DOHH2 (cell line): Measurements from ENCODE around the gene TPST1.

Experiments
- H3F3A ChIP-seq: fragments of 200-600 bp; sonication (generic), shearing (Covaris generic); 2 replicates; pipeline ENCODE4 v1.6.0; 2016; ENCODE audit warnings: antibody characterized with exemption, mild to moderate bottlenecking; ENCODE audit not compliant: control insufficient read depth, insufficient read depth
- H3K27ac ChIP-seq: fragments of 200-600 bp; sonication (generic); 2 replicates; pipeline ENCODE4 v1.5.1; 2014; ENCODE audit warnings: low read depth, mild to moderate bottlenecking, low read length, moderate library complexity
- H3K27me3 ChIP-seq: fragments of 200-600 bp; sonication (generic); 2 replicates; pipeline ENCODE4 v1.6.1; 2014; ENCODE audit warnings: mild to moderate bottlenecking, low read length, mixed read lengths; ENCODE audit not compliant: control insufficient read depth
- H3K36me3 ChIP-seq: fragments of 200-600 bp; sonication (generic); 2 replicates; pipeline ENCODE4 v1.6.1; 2014; ENCODE audit warnings: mild to moderate bottlenecking, low read length, moderate library complexity, mixed read lengths; ENCODE audit not compliant: control insufficient read depth
- H3K4me1 ChIP-seq: fragments of 200-600 bp; sonication (generic); 2 replicates; pipeline ENCODE4 v1.6.1; 2014; ENCODE audit warnings: mild to moderate bottlenecking, low read length, mixed read lengths; ENCODE audit not compliant: control insufficient read depth
- H3K4me2 ChIP-seq: fragments of 200-600 bp; sonication (generic); 2 replicates; pipeline ENCODE4 v1.6.0; 2014; ENCODE audit warnings: mild to moderate bottlenecking, low read length, moderate library complexity
- H3K4me3 ChIP-seq: fragments of 200-600 bp; sonication (generic); 2 replicates; pipeline ENCODE4 v1.5.1; 2014; ENCODE audit warnings: mild to moderate bottlenecking, low read length, mixed read lengths
- H3K79me2 ChIP-seq: fragments of 200-600 bp; sonication (generic); 2 replicates; pipeline ENCODE4 v1.6.1; 2014; ENCODE audit warnings: mild to moderate bottlenecking, low read length, mixed read lengths; ENCODE audit not compliant: control insufficient read depth
- H3K9me2 ChIP-seq: fragments of 200-600 bp; sonication (generic); replicated peaks from 2 replicates; pipeline ENCODE4 v1.6.1; 2014; ENCODE audit warnings: mild to moderate bottlenecking, low read length, mixed read lengths; ENCODE audit not compliant: control insufficient read depth
- H3K9me3 ChIP-seq: fragments of 200-600 bp; sonication (generic); 2 replicates; pipeline ENCODE4 v1.6.1; 2014; ENCODE audit warnings: antibody characterized with exemption, low read length, mixed read lengths; ENCODE audit not compliant: control insufficient read depth, insufficient read depth
- H4K20me1 ChIP-seq: fragments of 200-600 bp; sonication (generic); 2 replicates; pipeline ENCODE4 v1.6.0; 2014; ENCODE audit warnings: low read depth, mild to moderate bottlenecking, antibody characterized with exemption, low read length, moderate library complexity; ENCODE audit not compliant: control insufficient read depth, insufficient read depth
- EZH2phosphoT487 ChIP-seq: fragments of 200-600 bp; sonication (generic); IDR thresholded peaks from 2 replicates; pipeline ENCODE4 v1.6.1; 2017; ENCODE audit warnings: borderline replicate concordance, mild to moderate bottlenecking, antibody characterized with exemption, low read length, moderate library complexity, mixed read lengths
- TF ChIP-seq, protein P1 (sequence below): fragments of 200-600 bp; sonication (generic); IDR thresholded peaks from one replicate; pipeline ENCODE4 v1.5.1; 2014; ENCODE audit warnings: antibody characterized with exemption, mild to moderate bottlenecking, low read depth, low read length; ENCODE audit not compliant: poor library complexity, severe bottlenecking

TPST1 gene

GRCh38 chr7:66206119-66206933 is 1.2 kb downstream of the TPST1 start:
- no peaks in the 10 kb centered on the region for H3K9me2 ChIP-seq
- H3K4me1 ChIP-seq, result peaks cover 23% of the 10 kb centered on the region
- no peak for TF ChIP-seq EZH2phosphoT487
- TF ChIP-seq, protein P1, sequence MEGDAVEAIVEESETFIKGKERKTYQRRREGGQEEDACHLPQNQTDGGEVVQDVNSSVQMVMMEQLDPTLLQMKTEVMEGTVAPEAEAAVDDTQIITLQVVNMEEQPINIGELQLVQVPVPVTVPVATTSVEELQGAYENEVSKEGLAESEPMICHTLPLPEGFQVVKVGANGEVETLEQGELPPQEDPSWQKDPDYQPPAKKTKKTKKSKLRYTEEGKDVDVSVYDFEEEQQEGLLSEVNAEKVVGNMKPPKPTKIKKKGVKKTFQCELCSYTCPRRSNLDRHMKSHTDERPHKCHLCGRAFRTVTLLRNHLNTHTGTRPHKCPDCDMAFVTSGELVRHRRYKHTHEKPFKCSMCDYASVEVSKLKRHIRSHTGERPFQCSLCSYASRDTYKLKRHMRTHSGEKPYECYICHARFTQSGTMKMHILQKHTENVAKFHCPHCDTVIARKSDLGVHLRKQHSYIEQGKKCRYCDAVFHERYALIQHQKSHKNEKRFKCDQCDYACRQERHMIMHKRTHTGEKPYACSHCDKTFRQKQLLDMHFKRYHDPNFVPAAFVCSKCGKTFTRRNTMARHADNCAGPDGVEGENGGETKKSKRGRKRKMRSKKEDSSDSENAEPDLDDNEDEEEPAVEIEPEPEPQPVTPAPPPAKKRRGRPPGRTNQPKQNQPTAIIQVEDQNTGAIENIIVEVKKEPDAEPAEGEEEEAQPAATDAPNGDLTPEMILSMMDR, result no peak
- H3K4me2 ChIP-seq, result peak overlapping the region; percentile 72
- no peak overlapping the region; the same call in 1 of the 2 replicates for H3K4me3 ChIP-seq
- H3F3A ChIP-seq, result no peaks in the 10 kb centered on the region
- H3K9me3 ChIP-seq, result no peaks in the 10 kb centered on the region
- peaks cover 61% of the 10 kb centered on the region for H3K27me3 ChIP-seq
- H3K27ac ChIP-seq, result no peak overlapping the region
- H3K79me2 ChIP-seq, result no peaks in the 10 kb centered on the region
- H3K36me3 ChIP-seq, result no peaks in the 10 kb centered on the region
- H4K20me1 ChIP-seq, result no peaks in the 10 kb centered on the region

DNA sequence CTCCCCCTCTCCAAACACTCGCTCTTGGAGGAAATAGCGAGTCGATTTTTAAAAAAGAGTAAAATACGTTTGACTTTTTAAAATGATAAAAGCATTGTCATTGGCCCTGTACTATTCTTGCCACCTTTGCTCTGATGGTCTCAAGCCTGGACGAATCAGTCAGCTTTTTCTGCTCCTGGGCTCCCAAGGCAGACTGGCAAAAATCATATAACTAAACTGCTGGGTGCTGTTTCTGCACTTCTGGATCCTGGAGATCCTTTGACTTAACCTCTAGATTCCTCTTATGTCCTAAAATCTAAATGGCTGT is 1.8 kb downstream of the TPST1 start:
- peaks cover 60% of the 10 kb centered on the region for H3K27me3 ChIP-seq
- no peak overlapping the region for H3K4me2 ChIP-seq
- H3K36me3 ChIP-seq, result no peaks in the 10 kb centered on the region
- H3K9me3 ChIP-seq, result no peaks in the 10 kb centered on the region
- H3K27ac ChIP-seq, result no peak overlapping the region
- H4K20me1 ChIP-seq, result no peaks in the 10 kb centered on the region
- H3K79me2 ChIP-seq, result no peaks in the 10 kb centered on the region
- no peaks in the 10 kb centered on the region for H3F3A ChIP-seq
- H3K4me3 ChIP-seq, result no peak overlapping the region
- TF ChIP-seq, protein P1, result no peak
- no peak for TF ChIP-seq EZH2phosphoT487
- H3K9me2 ChIP-seq, result no peaks in the 10 kb centered on the region
- peaks cover 23% of the 10 kb centered on the region for H3K4me1 ChIP-seq

DNA sequence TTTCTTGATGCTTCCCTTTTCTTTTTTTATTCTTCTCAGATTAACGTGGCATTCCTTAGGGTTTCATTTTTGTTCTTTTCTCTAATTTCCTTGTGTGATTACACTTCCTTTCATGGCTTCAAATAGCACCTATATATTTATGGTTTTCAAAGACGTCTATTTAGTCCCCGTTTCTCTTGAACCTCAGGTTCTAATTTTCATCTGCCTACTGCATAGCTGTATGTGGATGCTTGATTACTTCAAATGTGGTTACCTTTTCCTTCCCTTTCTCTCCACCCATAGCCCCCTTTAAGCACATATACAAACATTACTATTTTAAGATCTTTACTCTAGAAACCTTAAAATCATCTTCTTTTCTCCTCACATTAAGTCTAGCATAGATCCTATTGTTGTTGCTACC is 2.4 kb downstream of the TPST1 start:
- no peaks in the 10 kb centered on the region for H3F3A ChIP-seq
- peaks cover 23% of the 10 kb centered on the region for H3K4me1 ChIP-seq
- no peak overlapping the region for H3K4me3 ChIP-seq
- H3K9me3 ChIP-seq, result no peaks in the 10 kb centered on the region
- H3K4me2 ChIP-seq, result no peak overlapping the region
- H4K20me1 ChIP-seq, result no peaks in the 10 kb centered on the region
- TF ChIP-seq, protein P1, result no peak
- no peak; the same call in 1 of the 2 replicates for TF ChIP-seq EZH2phosphoT487
- H3K36me3 ChIP-seq, result no peaks in the 10 kb centered on the region
- no peaks in the 10 kb centered on the region for H3K9me2 ChIP-seq
- no peaks in the 10 kb centered on the region for H3K79me2 ChIP-seq
- H3K27me3 ChIP-seq, result peaks cover 54% of the 10 kb centered on the region
- no peak overlapping the region for H3K27ac ChIP-seq
